GM21717 (cell line): Measurements from ENCODE around the gene RPA3.

Source experiments
- ATAC-seq: cut with Tn5 transposase; IDR thresholded peaks from one replicate; pipeline ENCODE4 v1.9.1; 2021; ENCODE audit warnings: mild to moderate bottlenecking, moderate library complexity; ENCODE audit not compliant: unreplicated experiment

The RPA3 gene

DNA sequence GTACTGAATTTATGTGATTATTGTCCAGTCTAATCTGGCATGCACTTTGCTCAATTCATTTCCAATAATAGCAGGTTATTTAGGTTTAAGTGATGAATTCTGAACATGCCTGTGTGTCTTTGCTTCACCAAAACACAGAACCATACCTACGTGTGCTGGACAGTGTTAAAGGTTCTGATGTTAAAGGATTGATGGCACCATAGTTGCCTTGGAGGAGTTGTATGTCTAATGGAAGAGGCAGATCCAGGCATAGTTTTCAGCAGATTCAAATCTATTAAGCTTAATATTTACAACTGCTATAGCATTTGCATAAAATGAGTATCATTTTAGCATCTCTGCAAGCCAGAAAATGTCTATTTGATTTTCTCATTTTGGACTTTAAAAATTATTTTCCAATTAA lies 105.9 kb downstream of the RPA3 start:
- no peak for ATAC-seq

DNA sequence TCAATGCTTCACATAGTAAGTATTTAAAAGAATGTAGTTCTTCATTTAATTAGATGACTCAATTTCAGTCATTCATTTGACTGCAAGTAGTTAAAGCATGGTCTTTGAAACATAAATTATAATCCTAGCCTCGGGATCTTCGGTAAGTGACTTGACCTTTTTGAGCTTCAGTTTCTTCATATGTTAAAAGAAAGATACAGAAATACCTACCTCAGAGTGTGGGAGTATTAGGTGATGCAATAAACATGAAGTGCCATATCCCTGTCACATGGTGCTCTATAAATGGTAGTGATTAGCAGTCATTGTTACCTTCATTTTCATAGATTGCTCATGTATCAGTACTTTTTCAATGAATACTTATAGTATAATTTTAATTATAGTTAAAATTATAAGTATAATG lies 109.1 kb downstream of the RPA3 start:
- no peak for ATAC-seq

DNA sequence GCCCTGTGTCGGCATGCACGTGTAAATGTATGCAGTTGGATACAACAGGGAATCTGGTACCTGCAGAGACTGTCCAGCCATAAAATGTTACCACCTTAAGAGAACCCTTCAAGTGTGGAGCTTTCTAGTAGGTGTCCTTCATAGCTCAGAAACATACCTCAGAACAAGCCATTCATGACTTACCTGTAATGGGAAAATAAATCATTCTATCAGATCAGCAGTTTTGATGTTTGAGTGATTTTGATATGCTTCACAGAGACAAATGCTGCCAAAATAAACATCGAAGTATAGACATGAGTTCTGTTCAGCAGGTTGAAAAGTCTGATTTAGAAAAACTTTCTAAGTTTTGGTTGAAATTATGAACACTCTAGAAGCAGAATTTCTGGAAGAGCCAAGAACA lies 111.4 kb downstream of the RPA3 start:
- ATAC-seq, result no peak

- no peak for ATAC-seq
Observed at GRCh38 chr7:7596176-7596575, 122.2 kb downstream of the RPA3 start.

GRCh38 chr7:7595451-7595850 lies 123.0 kb downstream of the RPA3 start:
- no peak for ATAC-seq
